HEK293 (cell line): Measurements from ENCODE around the gene DENND2A.
A peak's percentile ranks its signal among the peaks of the same experiment; 100 is the strongest.

Source experiments
- CTCF ChIA-PET: fragments of 350-600 bp; formaldehyde crosslinking; extraction: SDS; loops from one replicate; lab custom pipeline; 2021; ENCODE audit warnings: antibody characterized with exemption; lab: Yijun Ruan, JAX
- POLR2A ChIA-PET: fragments of 300-600 bp; formaldehyde crosslinking; extraction: SDS; loops from one replicate; lab custom pipeline; 2020; ENCODE audit warnings: antibody characterized with exemption, inconsistent platforms; lab: Yijun Ruan, JAX
- H3K27ac ChIP-seq: fragments of 200-500 bp; sonication (Bioruptor generic); 2 replicates; pipeline ENCODE4 v1.5.1; 2014; ENCODE audit warnings: low read depth, low read length, control low read depth, inconsistent platforms; ENCODE audit errors: extremely low read depth
- H3K36me3 ChIP-seq, 2 experiments: fragments of 200-500 bp in 1 of 2; sonication (Bioruptor generic) in 1 of 2; 1 replicate in 1 of 2; 2 replicates in 1 of 2; pipeline ENCODE4 v1.5.1; 2014 to 2017; ENCODE audit warnings: inconsistent platforms in 2 of 2, low read length in 2 of 2; ENCODE audit not compliant: control insufficient read depth in 2 of 2, insufficient read depth in 1 of 2
- H3K4me1 ChIP-seq: fragments of 200-500 bp; sonication (Bioruptor generic); 2 replicates; pipeline ENCODE4 v1.5.1; 2014; ENCODE audit warnings: mild to moderate bottlenecking, low read length, inconsistent platforms; ENCODE audit not compliant: control insufficient read depth, insufficient read depth
- H3K4me3 ChIP-seq: 2 replicates; pipeline ENCODE4 v1.5.1; 2011; ENCODE audit warnings: low read depth, mild to moderate bottlenecking, control low read depth, low read length, moderate library complexity
- H3K9me3 ChIP-seq: fragments of 200-500 bp; sonication (Bioruptor generic); 2 replicates; pipeline ENCODE4 v1.5.1; 2014; ENCODE audit warnings: low read depth, low read length, inconsistent platforms; ENCODE audit not compliant: control insufficient read depth, insufficient read depth
- BCL11A ChIP-seq: fragments of 450-650 bp; formaldehyde crosslinking; IDR thresholded peaks from 2 replicates; pipeline ENCODE4 v1.5.1; 2016; ENCODE audit warnings: low read depth, missing biosample characterization, missing genetic modification characterization
- HOXD13 ChIP-seq: sonication (generic); formaldehyde crosslinking; IDR thresholded peaks from 2 replicates; pipeline ENCODE4 v1.8.0; 2022; ENCODE audit warnings: missing genetic modification reagents, borderline replicate concordance
- SCRT2 ChIP-seq: fragments of 450-650 bp; formaldehyde crosslinking; IDR thresholded peaks from 2 replicates; pipeline ENCODE4 v1.5.1; 2016; ENCODE audit warnings: missing biosample characterization, missing genetic modification characterization
- SP3 ChIP-seq: fragments of 450-650 bp; formaldehyde crosslinking; IDR thresholded peaks from 2 replicates; pipeline ENCODE4 v1.5.1; 2016; ENCODE audit warnings: missing biosample characterization, missing genetic modification characterization
- TCF7L2 ChIP-seq: IDR thresholded peaks from 2 replicates; pipeline ENCODE4 v1.6.1; 2011; ENCODE audit warnings: low read depth, mild to moderate bottlenecking, inconsistent platforms, low read length, moderate library complexity, borderline replicate concordance
- ZFP41 ChIP-seq: fragments of 450-650 bp; formaldehyde crosslinking; IDR thresholded peaks from 2 replicates; pipeline ENCODE4 v1.5.1; 2016; ENCODE audit warnings: missing biosample characterization, missing genetic modification characterization, borderline replicate concordance
- ZNF132 ChIP-seq: fragments of 450-650 bp; formaldehyde crosslinking; IDR thresholded peaks from 2 replicates; pipeline ENCODE4 v1.5.1; 2017; ENCODE audit warnings: missing biosample characterization, missing genetic modification characterization, borderline replicate concordance
- ZNF211 ChIP-seq: fragments of 450-650 bp; formaldehyde crosslinking; IDR thresholded peaks from 2 replicates; pipeline ENCODE4 v1.5.1; 2016; ENCODE audit warnings: low read depth, missing biosample characterization, missing genetic modification characterization
- ZNF341 ChIP-seq: fragments of 450-650 bp; formaldehyde crosslinking; IDR thresholded peaks from 2 replicates; pipeline ENCODE4; 2016; ENCODE audit warnings: low read depth, missing biosample characterization, missing genetic modification characterization
- ZNF544 ChIP-seq: fragments of 450-650 bp; formaldehyde crosslinking; IDR thresholded peaks from 2 replicates; pipeline ENCODE4 v1.5.0; 2017; ENCODE audit warnings: missing biosample characterization, missing genetic modification characterization
- ZNF561 ChIP-seq: fragments of 450-650 bp; IDR thresholded peaks from 2 replicates; pipeline ENCODE4 v1.5.1; 2018; ENCODE audit warnings: missing biosample characterization, missing genetic modification characterization, borderline replicate concordance
- ZNF624 ChIP-seq: fragments of 450-650 bp; formaldehyde crosslinking; IDR thresholded peaks from 2 replicates; pipeline ENCODE4 v1.5.1; 2017; ENCODE audit warnings: missing biosample characterization, missing genetic modification characterization
- ZNF626 ChIP-seq: fragments of 450-650 bp; sonication (Bioruptor Pico); formaldehyde crosslinking; IDR thresholded peaks from 2 replicates; pipeline ENCODE4 v1.5.1; 2018; ENCODE audit warnings: missing biosample characterization, missing genetic modification characterization, inconsistent platforms
- ZNF654 ChIP-seq: fragments of 450-650 bp; formaldehyde crosslinking; IDR thresholded peaks from 2 replicates; pipeline ENCODE4 v1.5.1; 2016; ENCODE audit warnings: low read depth, missing biosample characterization, missing genetic modification characterization
- ZNF658 ChIP-seq: fragments of 450-650 bp; formaldehyde crosslinking; IDR thresholded peaks from 2 replicates; pipeline ENCODE4; 2016; ENCODE audit warnings: missing biosample characterization, missing genetic modification characterization
- ZNF830 ChIP-seq: fragments of 450-650 bp; IDR thresholded peaks from 2 replicates; pipeline ENCODE4 v1.5.0; 2018; ENCODE audit warnings: missing biosample characterization, missing genetic modification characterization, low read depth, mild to moderate bottlenecking, moderate library complexity
- ZSCAN16 ChIP-seq: fragments of 450-650 bp; formaldehyde crosslinking; IDR thresholded peaks from 2 replicates; pipeline ENCODE4 v1.5.1; 2016; ENCODE audit warnings: missing biosample characterization, missing genetic modification characterization
- TF ChIP-seq, protein P1 (sequence below): fragments of 450-650 bp; formaldehyde crosslinking; IDR thresholded peaks from 2 replicates; pipeline ENCODE4 v1.5.1; 2016; ENCODE audit warnings: missing biosample characterization, missing genetic modification characterization
- TF ChIP-seq, protein P2 (sequence below): fragments of 450-650 bp; formaldehyde crosslinking; IDR thresholded peaks from 2 replicates; pipeline ENCODE4 v1.5.1; 2016; ENCODE audit warnings: missing biosample characterization, missing genetic modification characterization
- TF ChIP-seq, protein P3 (sequence below): fragments of 450-650 bp; formaldehyde crosslinking; IDR thresholded peaks from 2 replicates; pipeline ENCODE4; 2016; ENCODE audit warnings: missing biosample characterization, missing genetic modification characterization
- TF ChIP-seq, protein P4 (sequence below): IDR thresholded peaks from 2 replicates; pipeline ENCODE4 v1.6.1; 2011; ENCODE audit warnings: mild to moderate bottlenecking, low read depth, low read length, borderline replicate concordance

DENND2A gene

DNA sequence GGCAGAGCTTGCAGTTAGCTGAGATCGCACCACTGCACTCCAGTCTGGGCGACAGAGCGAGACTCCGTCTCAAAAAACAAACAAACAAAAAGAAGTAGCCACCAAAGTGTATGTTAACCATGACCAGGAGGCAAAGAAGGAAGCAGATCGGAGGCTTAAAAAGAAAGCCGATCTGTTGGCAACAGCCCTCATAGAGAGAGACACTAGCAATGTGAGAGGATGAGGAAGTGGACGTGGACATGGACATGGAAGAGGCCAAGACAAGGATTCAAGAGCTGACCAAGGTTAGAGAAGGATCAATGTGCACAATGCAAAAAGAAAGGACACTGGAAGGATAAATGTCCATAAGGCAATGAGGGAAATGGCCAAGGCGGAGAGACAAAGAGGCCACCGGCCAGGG is 17.3 kb upstream of the DENND2A start:
- H3K27ac ChIP-seq, result no peak overlapping the region
- H3K36me3 ChIP-seq, result no peaks in the 10 kb centered on the region
- TF ChIP-seq ZNF626 (tag by site-specific recombination), result no peak
- TF ChIP-seq ZNF132 (tag by site-specific recombination), result no peak
- TF ChIP-seq, all 188 proteins: peak for 0
- H3K4me3 ChIP-seq, result no peak overlapping the region
- ChIA-PET POLR2A (no interaction called here), CTCF (interaction anchor here (0.7 kb wide), 1 partner anchor 153 kb away, joined by 4 read pairs; no protein-coding TSS in a partner anchor)
- H3K4me1 ChIP-seq, result no peaks in the 10 kb centered on the region
- no peaks in the 10 kb centered on the region for H3K9me3 ChIP-seq

DNA sequence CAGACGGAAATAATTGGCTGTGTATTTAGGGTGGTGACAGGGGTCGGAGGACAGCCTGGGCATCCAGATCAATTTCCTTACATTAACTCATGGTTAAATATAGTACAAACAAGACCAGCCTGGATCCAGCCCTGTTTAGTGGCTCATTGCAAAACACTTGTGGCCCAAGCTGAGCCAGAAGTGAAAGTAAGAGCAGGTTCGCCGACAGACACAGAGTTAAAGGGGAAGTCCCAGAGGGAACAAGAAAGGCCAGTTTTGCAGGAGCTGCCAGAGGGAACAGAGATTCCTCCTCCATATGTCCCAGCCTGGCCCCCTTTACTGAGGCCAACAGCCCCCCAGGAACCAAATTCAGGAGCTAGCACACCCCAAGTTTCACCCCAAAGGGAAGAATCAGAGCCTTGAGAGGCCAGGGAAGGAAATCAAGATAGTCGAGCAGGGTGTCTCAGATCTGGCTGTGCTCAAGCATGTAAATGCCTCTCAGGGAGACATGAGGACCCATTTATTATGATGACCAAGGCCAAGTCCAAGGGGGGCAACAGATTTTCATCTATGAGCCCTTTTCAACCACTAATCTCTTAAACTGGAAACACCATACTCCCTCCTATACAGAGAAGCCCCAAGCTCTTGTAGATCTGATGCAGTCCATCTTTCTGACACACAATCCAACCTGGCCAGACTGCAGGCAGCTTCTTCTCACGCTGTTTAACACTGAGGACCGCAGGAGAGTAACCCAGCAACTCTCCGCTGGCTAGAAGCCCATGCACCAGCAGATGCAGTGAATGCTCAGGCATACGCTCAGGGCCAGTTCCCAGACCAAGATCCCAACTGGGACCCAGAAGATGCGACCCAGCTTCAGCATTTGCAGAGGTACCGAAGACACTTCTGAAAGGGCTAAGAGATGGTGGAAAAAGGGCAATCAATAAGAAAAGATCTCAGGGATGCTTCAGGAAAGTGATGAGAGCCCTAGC is 16.2 kb upstream of the DENND2A start:
- CTCF ChIA-PET, result interaction anchor here (1.0 to 1.2 kb wide), 2 partner anchors 9 to 140 kb away, joined by 3 read pairs; no protein-coding TSS in a partner anchor
- Histone ChIP-seq H3K36me3 (no peaks in the 10 kb centered on the region), H3K27ac (no peak overlapping the region), H3K4me3 (no peak overlapping the region), H3K4me1 (no peaks in the 10 kb centered on the region), H3K9me3 (no peaks in the 10 kb centered on the region)
- TF ChIP-seq ZNF341 (tag by site-specific recombination) (no peak), SP3 (no peak), SCRT2 (tag by site-specific recombination) (peak; percentile 50), ZNF658 (tag by site-specific recombination) (no peak), ZNF211 (no peak)
- TF ChIP-seq, protein P1, sequence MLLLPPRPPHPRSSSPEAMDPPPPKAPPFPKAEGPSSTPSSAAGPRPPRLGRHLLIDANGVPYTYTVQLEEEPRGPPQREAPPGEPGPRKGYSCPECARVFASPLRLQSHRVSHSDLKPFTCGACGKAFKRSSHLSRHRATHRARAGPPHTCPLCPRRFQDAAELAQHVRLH, result no peak
- TF ChIP-seq, protein P2, sequence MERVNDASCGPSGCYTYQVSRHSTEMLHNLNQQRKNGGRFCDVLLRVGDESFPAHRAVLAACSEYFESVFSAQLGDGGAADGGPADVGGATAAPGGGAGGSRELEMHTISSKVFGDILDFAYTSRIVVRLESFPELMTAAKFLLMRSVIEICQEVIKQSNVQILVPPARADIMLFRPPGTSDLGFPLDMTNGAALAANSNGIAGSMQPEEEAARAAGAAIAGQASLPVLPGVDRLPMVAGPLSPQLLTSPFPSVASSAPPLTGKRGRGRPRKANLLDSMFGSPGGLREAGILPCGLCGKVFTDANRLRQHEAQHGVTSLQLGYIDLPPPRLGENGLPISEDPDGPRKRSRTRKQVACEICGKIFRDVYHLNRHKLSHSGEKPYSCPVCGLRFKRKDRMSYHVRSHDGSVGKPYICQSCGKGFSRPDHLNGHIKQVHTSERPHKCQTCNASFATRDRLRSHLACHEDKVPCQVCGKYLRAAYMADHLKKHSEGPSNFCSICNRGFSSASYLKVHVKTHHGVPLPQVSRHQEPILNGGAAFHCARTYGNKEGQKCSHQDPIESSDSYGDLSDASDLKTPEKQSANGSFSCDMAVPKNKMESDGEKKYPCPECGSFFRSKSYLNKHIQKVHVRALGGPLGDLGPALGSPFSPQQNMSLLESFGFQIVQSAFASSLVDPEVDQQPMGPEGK (tag by site-specific recombination), result no peak
- TF ChIP-seq, protein P3, sequence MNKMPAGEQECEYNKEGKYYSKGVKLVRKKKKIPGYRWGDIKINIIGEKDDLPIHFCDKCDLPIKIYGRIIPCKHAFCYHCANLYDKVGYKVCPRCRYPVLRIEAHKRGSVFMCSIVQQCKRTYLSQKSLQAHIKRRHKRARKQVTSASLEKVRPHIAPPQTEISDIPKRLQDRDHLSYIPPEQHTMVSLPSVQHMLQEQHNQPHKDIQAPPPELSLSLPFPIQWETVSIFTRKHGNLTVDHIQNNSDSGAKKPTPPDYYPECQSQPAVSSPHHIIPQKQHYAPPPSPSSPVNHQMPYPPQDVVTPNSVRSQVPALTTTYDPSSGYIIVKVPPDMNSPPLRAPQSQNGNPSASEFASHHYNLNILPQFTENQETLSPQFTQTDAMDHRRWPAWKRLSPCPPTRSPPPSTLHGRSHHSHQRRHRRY (tag by site-specific recombination), result no peak
- POLR2A ChIA-PET, result no interaction called here

DNA sequence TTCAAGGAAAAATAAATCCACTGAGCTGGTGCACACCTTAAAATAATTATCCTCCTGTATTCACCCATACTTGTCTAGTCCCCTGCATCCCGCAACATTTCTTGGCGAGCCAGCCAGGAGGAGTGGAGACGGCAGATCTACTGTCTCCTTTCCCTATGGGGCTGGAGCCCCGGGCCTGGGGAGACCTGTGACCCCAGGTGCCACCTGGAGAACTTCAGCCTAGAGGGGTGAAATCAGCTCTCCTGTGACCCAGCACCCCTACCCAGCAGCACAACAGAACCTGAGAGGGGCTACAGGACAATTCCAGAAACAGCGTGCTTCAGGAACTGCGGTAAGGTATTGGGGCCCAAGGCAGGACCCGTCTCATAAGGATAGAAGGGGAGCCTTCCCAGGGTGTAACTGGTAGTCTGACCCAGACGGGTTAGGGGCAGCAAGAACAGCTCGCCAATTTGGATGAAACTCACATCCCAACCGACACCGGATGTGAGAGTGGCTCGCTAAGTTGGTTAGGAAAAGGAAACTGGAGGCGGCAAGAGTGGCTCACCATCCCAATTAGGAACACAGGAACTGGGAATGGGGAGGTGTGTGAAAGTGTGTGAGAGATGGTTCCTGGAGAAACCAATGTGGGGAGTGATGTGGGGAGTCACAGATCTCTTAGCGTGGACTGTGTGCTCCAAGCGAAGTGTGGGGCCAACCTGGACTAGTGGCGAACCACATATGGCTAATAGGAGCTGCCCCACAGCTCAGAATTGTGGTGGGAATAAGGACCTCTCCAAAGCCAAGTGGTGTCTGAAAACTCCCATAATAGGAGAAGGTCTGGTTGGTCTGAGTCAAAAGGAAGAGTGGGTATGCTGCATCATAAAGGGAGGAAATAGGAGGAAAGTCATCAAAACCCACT is 15.1 kb upstream of the DENND2A start:
- CTCF ChIA-PET, result interaction anchor here (0.7 to 1.2 kb wide), 2 partner anchors 138 to 304 kb away, joined by 3 read pairs; no protein-coding TSS in a partner anchor
- H3K27ac ChIP-seq, result no peak overlapping the region
- POLR2A ChIA-PET, result no interaction called here

More for the DNA sequence above, 15.1 kb upstream of the DENND2A start:
- H3K9me3 ChIP-seq, result no peaks in the 10 kb centered on the region
- TF ChIP-seq TCF7L2, result no peak
- TF ChIP-seq, protein P4, sequence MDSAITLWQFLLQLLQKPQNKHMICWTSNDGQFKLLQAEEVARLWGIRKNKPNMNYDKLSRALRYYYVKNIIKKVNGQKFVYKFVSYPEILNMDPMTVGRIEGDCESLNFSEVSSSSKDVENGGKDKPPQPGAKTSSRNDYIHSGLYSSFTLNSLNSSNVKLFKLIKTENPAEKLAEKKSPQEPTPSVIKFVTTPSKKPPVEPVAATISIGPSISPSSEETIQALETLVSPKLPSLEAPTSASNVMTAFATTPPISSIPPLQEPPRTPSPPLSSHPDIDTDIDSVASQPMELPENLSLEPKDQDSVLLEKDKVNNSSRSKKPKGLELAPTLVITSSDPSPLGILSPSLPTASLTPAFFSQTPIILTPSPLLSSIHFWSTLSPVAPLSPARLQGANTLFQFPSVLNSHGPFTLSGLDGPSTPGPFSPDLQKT, result no peak
- no peak for TF ChIP-seq ZNF544 (tag by site-specific recombination)
- no peak for TF ChIP-seq ZSCAN16 (tag by site-specific recombination)
- TF ChIP-seq ZNF561, result no peak
- no peak for TF ChIP-seq ZFP41 (tag by site-specific recombination)
- TF ChIP-seq BCL11A (tag by site-specific recombination), result no peak
- TF ChIP-seq ZNF624 (tag by site-specific recombination), result no peak
- TF ChIP-seq ZNF211, result no peak
- no peak for TF ChIP-seq ZNF830 (tag by site-specific recombination)
- TF ChIP-seq ZNF654 (tag by site-specific recombination), result no peak
- no peak for TF ChIP-seq HOXD13 (CRISPR knock-in tag)
- no peak overlapping the region for H3K4me3 ChIP-seq
- H3K36me3 ChIP-seq, result no peaks in the 10 kb centered on the region
- no peaks in the 10 kb centered on the region for H3K4me1 ChIP-seq
